GM21786 (cell line): ENCODE data around the gene PPP1R16B.

ENCODE experiments used
- ATAC-seq: cut with Tn5 transposase; IDR thresholded peaks from one replicate; pipeline ENCODE4 v1.9.1; 2021; ENCODE audit not compliant: unreplicated experiment

The PPP1R16B gene

DNA sequence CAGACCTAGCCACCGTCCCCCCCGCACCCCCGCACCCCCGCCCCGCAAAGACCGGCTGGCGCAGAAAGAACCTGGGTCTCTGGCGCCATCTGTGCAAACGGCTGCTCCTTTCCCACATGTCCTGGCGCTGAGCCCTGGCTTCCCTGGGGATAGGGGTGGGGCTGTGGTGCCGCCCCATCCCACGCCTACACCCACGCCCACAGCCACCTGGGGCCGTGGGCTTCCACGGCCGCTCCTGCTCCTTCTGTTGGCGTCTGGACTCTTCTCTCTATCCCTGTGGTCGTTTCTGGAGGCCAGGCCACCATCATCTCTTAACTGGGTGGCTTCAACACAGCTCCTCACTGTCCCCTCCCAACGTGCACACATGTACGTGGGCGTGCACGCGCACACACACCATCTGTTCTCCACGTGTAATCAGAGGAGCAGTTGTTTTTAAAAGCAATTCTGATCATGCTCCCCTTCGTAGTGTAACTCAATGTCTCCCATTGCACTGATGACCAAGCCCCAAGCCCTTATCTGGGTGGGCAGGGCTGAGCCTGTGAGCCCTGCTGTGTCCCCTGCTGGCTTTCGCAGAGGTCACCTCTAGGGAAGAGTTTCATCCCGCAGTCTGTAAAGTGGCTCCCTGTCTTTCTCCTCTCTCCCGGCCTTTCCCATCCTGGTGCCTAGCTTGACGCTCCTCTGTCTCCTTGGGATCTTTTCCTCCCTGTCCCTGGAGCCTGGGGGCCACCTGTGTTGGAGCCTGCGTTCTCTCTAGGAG is 88.8 kb downstream of the PPP1R16B start:
- ATAC-seq, result no peak

DNA sequence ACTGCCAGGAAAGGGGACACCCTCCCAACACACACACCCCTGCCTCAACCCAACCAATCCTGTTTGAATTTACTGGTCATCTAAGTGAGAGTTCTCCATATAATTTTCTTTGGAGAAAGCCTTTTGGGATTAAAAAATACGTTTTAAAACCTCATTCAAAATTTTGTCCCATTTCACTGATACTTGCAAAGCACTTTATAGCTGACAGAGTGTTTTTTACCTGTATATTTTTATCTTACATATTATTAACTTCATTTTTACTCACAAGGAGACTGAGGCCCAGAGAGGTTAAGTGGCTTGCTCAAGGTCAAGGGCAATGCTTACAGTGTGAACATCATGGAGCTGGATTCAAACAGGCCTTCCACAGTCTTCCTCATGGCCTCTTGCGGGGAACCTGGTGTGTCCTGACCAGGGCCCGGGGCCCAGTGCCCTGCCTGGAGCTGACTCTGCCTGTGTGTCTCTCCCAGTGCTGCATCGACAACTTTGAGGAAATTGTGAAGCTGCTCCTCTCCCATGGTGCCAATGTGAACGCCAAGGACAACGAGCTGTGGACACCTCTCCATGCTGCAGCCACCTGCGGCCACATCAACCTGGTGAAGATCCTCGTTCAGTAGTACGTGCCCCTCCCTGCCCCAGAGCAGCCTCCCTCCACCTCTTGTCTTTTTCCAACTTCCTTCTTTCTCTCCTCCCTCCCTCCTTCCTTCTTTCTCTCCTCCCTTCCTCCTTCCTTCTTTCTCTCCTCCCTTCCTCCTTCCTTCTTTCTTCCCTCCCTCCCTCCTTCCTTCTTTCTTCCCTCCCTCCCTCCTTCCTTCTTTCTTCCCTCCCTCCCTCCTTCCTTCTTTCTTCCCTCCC is 89.8 kb downstream of the PPP1R16B start:
- ATAC-seq, result no peak

DNA sequence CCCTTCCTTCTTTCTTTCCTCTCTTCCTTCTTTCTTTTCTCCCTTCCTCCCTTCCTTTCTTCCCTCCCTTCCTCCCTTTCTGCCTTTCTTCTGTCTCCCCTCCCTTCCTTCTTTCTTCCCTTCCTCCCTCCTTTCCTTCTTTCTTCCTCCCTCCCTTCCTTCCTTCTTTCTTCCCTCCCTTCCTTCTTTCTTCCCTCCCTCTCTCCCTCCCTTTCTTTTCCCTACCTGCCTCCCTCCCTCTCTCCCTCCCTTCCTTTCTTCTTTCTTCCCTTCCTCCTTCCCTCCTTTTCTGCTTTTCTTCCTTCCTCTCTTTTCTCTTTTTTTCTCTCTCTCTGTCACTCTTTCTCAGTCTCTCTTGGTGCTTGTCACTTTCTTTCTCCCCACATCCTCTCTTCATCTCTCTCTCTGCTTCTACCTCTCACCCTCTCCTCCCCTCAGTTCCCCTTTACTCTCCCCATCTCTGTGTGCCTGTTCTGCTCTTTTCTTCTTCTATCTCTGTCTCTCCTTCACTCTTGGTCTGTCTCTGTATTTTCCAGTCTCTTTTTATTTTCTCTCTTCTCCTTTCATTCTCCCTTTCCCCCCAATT is 90.6 kb downstream of the PPP1R16B start:
- no peak for ATAC-seq

DNA sequence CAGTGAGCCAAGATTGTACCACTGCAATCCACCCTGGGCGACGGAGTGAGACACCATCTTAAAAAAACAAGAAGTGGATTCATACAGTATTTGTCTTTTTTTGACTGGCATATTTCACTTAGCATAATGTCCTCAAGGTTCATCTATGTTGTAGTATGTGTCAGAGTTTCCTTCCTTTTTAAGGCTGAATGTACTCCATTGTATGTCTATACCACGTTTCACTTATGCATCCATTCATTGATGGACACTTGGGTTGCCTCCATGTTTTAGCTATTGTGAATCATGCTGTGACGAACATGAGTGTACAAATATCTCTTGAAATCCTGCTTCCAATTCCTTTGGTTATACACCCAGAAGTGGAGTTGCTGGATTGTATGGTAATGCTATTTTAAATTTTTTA is 91.8 kb downstream of the PPP1R16B start:
- no peak for ATAC-seq

DNA sequence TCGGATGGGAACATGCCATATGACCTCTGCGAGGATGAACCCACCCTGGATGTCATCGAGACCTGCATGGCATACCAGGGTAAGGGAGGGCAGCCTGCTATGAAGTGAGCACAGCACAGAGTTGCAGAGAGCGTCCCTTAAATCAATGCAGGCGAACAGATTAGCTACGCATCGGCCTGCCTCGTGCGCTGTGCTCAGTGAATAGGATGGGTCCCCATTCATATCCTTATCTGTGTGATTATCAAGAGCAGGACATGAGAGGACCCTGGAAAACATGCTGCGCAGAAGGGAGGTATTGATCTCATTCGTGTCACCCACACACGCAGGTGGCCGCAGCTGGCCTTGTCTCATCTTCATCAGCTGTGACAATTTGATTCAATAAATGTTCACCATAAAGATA is 95.1 kb downstream of the PPP1R16B start:
- no peak for ATAC-seq

DNA sequence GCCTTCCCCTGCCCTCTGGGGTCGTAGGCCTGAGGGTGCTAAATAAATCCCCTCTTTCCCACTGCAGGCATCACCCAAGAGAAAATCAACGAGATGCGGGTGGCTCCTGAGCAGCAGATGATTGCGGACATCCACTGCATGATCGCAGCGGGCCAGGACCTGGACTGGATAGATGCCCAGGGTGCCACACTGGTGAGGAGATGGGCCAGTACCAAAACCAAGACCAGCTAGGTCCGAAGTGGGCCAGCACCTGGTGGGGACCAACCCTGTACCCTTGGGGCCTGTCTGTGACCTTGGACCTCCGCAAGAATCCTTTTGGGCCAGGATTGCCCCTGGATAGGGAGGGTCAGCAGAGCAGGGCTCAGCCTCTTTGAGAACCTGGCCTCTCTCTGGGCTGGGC is 97.1 kb downstream of the PPP1R16B start:
- no peak for ATAC-seq

DNA sequence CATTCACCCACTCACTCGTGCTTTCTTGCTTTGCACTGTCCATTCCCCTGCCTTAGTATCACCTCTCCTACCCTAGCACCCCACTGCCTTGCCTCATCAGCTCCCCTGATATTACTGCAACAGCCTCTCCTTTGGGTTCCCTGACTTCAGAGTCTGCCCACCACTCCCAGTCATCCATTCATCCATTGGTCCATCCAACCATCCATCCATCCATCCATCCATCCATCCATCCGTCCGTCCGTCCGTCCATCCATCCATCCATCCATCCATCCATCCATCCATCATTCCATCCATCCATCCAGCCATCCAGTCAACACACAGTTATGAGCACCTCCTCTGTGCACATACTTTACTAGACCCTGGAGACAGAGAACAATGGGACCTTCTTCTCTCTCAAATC is 97.8 kb downstream of the PPP1R16B start:
- ATAC-seq, result no peak

DNA sequence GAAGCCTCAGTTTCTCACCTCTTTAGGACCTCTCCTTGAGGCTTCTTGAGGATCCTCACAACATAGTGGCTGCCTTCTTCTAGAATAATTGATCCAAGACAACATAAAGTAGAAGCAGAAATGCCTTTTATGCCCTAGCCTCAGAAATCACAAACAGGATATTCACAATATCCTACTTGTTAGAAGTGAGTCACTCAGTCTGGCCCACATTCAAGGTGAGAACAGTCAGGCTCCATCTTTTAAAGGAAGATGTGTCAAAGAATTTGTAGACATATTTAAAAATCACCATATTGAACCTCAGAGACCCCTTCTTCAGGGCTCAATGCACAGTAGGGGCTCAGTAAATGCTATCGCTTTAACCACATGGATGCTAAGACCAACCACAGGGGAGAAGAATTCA is 99.9 kb downstream of the PPP1R16B start:
- no peak for ATAC-seq

DNA sequence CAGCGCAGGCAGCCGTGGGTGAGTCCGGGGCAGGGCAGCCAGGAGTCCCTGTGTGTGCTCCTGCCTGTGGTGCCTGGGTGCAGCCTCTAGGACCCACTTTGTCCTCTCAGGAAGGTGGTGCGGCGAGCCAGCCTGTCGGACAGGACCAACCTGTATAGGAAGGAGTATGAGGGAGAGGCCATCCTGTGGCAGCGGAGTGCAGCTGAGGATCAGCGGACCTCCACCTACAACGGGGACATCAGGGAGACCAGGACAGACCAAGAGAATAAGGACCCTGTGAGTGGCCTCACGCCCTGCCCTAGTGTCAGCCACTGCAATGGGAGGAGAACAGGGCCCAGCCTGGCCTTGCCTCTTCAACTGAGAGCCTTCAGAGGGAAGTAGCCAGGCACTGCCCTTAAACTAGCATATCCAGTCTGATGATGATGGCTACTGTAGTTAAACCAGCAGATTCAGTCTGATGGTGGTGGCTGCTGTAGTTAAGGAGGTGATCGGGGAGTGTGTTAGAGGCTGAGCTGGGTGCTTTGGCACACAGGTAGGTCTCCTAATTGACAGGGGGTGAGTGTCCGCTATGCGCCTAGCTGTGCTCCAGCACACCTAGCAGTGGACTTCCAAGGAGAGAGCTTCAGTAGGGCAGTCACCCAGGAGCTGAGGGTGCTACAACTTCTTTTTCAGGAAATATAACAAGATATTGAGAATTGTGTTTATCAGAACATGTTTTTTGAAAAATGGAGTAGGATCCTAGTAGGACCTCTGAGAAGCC is 102.6 kb downstream of the PPP1R16B start:
- ATAC-seq, result no peak

DNA sequence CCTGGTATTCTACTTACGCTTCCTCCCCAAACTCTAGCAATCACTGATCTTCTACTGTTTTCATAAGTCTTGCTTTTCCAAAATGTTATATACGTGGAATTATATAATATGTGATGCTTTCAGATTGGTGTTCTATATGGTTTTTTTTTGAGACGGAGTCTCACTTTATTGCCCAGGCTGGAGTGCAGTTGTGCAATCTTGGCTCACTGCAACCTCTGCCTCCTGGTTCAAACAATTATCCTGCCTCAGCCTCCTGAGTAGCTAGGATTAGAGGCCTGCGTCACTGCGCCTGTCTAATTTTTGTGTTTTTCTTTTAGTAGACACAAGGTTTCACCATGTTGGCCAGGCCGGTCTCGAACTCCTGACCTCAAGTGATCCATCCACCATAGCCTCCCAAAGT is 109.9 kb downstream of the PPP1R16B start:
- no peak for ATAC-seq

DNA sequence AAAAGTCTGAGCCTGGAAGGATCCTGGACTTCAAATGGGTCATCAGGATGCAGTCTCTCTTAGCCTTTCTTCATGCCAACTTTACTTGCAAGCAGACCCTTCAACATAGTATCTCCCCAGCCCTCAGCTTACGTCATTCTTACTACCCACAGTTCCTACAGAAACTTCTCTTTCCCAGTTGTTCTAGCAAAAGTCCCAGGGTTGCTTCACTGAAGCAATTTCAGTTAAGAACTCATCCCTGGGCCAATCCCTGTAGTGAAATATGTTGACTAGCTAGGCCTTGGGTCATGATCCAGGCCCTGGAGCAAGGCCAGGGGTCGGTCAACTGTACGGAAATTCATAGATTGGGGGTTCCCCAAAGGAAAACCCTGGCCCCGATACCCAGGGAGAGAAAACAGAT is 112.2 kb downstream of the PPP1R16B start:
- ATAC-seq, result no peak

DNA sequence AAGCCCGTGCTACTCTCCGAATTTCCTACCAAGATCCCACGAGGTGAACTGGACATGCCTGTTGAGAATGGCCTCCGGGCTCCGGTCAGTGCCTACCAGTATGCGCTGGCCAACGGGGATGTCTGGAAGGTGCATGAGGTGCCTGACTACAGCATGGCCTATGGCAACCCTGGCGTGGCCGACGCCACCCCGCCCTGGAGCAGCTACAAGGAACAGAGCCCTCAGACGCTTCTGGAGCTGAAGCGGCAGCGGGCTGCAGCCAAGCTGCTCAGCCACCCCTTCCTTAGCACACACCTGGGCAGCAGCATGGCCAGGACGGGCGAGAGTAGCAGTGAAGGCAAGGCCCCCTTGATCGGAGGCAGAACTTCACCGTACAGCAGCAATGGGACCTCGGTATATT is 112.7 kb downstream of the PPP1R16B start:
- ATAC-seq, result no peak

DNA sequence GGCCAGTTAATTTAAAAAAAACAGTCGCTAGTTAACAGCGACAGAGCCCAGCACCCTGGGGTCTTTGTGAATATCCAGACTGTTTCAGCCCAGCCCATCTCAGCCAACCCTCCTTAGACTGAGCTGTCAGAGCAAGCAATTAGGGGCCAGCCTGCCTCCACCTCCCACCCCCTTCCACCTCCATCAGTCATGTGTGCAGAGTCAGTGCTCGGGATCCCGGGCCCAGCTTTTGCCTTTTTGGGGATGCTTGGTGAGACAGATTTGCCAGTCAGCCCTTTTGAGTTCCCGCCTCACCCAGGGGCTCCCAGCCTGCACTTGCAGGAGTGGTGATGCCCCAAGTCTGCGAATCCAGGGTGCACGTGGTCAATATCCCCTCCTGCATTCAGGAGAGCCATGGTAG is 114.2 kb downstream of the PPP1R16B start:
- no peak for ATAC-seq

DNA sequence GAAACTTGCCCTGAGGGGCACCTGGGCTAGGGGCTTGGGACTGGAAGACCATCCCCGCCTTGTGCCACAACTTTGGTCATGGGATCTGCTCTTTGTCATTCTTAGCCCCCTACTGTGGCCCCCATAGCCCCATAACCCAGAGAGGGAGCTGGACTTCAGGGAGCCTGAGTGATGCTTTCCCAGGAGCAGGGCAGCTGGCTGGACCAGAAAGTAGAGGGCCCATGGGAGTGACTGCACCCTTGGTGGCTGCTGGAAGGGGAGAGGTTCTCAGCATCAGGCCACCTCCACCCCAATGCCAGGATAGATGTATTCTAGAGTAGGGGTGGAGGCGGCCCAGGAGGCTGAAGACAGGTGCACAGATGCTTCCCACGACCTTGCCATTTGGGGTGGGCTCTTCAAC is 114.9 kb downstream of the PPP1R16B start:
- ATAC-seq, result no peak

DNA sequence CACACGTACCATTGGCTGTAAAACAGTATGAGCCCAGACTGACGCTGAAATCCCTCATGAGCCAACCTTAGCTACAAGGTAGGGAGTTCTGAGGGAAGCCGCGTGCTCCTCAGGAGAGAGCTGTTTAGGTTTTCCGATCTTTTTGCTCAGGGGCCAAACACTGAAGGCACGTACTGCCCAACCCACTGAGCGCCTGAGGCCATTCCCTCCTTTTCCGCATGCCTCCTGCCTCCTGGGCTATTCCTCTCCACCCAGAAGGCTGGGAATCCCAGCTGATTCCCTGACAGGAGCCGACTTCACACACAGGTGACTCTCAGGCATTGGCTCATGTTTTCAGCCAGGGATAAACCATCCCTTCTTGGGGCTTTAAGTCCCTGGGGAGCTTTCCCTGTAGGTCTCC is 115.4 kb downstream of the PPP1R16B start:
- ATAC-seq, result no peak

DNA sequence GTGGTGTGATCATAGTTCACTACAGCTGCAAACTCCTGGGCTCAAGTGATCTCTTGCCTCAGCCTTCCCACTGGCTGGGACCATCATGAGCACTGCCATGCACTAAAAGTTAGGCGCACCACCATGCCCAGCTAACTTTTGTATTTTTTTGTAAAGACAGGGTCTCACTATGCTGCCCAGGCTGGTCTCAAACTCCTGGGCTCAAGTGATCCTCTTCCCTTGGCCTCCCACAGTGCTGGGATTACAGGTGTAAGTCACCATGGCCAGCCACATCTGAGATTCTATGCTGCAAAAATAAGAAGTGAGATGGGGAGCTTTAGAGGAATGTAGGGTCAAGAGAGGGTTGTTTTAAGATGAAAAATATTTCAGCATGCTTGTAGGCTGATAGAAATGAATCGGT is 119.2 kb downstream of the PPP1R16B start:
- ATAC-seq, result no peak

DNA sequence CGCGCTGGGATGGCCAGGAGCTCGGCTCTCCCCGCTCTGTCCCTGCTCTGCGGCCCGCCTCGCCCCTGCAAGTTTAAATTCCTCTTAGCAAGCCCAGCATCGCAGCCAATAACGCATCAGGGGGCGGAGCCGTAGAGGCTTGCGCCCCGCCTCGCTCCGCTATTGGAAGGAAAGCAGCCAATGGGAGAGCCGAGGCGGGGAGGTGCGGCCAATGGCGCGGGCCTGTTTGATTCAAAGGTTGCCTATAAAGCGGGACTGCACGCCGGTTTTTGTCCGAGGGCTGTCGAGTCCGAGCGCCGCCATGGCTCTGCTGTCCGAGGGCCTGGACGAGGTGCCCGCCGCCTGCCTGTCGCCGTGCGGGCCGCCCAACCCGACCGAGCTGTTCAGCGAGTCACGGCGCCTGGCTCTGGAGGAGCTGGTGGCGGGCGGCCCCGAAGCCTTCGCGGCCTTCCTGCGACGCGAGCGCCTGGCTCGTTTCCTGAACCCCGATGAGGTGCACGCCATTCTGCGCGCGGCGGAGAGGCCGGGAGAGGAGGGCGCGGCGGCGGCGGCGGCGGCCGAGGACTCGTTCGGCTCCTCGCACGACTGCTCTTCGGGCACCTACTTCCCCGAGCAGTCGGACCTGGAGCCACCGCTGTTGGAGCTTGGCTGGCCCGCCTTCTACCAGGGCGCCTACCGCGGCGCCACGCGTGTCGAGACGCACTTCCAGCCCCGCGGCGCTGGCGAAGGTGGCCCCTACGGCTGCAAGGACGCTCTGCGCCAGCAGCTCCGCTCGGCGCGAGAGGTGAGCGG is 120.8 kb downstream of the PPP1R16B start, which contains the start of gene FAM83D:
Gene FAM83D (plus strand): TSS at position 276 of the 792 bp plus-strand sequence. CDS start 26 bp downstream, at position 302.
- peak; percentile 94 for ATAC-seq

DNA sequence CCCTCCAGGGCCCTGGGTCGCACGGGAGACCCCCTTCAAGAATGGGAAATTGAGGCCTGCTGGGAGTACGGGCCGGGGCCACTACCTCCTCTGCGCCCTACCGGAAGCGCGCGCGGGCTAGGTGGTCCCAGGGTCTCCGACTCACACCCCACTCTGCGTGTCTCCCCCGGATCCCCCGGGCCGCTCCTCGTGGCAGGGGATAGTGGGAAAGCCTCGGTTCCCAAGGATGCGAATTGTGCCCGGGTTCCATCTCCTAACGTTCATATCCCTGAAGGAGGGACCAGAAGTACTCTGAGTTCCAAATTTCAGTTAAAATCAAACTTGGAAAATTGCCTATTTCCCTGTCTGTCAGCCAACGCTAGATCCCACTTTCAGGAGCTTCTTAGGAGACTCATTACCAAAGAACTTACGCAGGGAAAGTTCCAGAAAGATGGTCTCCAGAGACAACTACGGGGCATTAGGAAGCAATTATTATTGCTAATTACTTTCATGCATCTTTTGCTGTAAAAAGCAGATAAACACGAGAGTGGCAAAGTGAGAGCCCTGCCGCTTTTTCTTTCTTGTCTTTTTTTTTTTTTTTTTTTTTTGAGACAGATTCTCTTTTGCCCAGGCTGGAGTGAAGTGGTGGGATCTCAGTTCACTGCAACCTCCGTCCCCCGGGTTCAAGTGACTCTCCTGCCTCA is 121.6 kb downstream of the PPP1R16B start:
- peak; percentile 11 for ATAC-seq

DNA sequence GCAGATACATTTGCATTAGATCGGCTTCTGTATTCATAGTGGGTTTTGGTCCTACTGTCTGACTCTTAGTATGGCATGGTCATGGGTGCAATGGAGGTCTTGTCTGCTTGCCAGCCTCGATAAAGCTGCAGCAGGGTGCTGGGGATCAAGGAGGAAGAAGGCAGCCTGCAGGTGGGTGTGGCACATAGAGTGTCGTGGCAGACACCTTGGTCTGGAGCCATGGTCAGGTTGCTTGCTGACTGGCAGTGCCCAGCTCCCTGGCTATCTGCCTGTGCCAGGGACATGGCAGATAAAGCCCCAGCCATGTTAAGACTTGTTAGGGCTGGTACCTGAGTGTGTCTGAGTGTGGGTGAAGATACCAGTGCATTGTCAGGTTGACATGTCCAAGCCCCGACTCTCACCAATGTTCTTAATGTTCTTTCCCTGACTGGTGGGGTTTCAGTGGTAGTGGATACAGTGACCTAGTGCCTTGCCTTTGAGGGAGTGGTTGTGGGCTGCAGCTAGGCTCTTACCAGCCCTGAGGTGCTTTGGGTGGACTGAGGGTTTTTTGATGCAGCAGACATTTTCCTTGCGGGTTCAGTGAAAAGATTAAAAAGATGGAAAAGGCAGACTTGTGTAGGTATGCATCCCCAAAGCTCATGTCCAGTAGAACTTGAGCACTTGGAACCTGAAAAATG is 122.5 kb downstream of the PPP1R16B start:
- no peak for ATAC-seq
